Caco-2 (cell line): ENCODE data around the gene NECAB2. TPM values are rescaled to one million over a fixed set of nuclear protein-coding genes. Genes with fewer than 3 reads are reported as not detected.

Experiments used
- BruUV-seq: library from RNA; stranded (reverse); fragments of 400-500 nt; replicated peaks from 2 replicates; lab custom pipeline; 2021; lab: Mats Ljungman, UMichigan
- CTCF ChIA-PET: fragments of 300-600 bp; sonication (Branson Sonifier 250); formaldehyde crosslinking; loops from one replicate; lab custom pipeline; 2022; ENCODE audit warnings: antibody characterized with exemption; lab: Charles Lee
- POLR2A ChIA-PET: fragments of 300-600 bp; sonication (Branson Sonifier 250); formaldehyde crosslinking; loops from one replicate; lab custom pipeline; 2022; ENCODE audit warnings: antibody characterized with exemption; lab: Charles Lee
- DNase-seq, 2 experiments: peaks; one replicate each; pipeline versions ENCODE4 v3.0.0 to v3.0.0-alpha.2; 2020 to 2022
- H3K27me3 ChIP-seq: replicated peaks from 2 replicates; pipeline ENCODE4 v1.6.0; 2011; ENCODE audit warnings: low read length; ENCODE audit not compliant: control insufficient read depth, insufficient read depth
- H3K36me3 ChIP-seq: 2 replicates; pipeline ENCODE4 v1.5.1; 2011; ENCODE audit warnings: low read length; ENCODE audit not compliant: control insufficient read depth, insufficient read depth
- H3K4me1 ChIP-seq: fragments of 250-450 bp; sonication (Bioruptor Pico); 2 replicates; pipeline ENCODE4 v1.5.1; 2020; ENCODE audit warnings: mild to moderate bottlenecking
- H3K4me3 ChIP-seq: 2 replicates; pipeline ENCODE4 v1.5.1; 2011; ENCODE audit warnings: low read depth, mild to moderate bottlenecking, control low read depth, low read length
- H3K9me3 ChIP-seq: fragments of 250-450 bp; sonication (Bioruptor Pico); 2 replicates; pipeline ENCODE4 v1.5.1; 2020; ENCODE audit warnings: mild to moderate bottlenecking, moderate library complexity
- H3K27ac Mint-ChIP-seq: one replicate; pipeline ENCODE4 v1.8.0; 2022; ENCODE audit warnings: mixed read lengths; ENCODE audit not compliant: unreplicated experiment
- H3K27me3 Mint-ChIP-seq: one replicate; pipeline ENCODE4 v1.8.0; 2022; ENCODE audit warnings: mixed read lengths; ENCODE audit not compliant: insufficient read depth, unreplicated experiment
- H3K36me3 Mint-ChIP-seq: one replicate; pipeline ENCODE4 v1.8.0; 2022; ENCODE audit warnings: mild to moderate bottlenecking, mixed read lengths; ENCODE audit not compliant: insufficient read depth, unreplicated experiment
- H3K4me1 Mint-ChIP-seq: one replicate; pipeline ENCODE4 v1.8.0; 2022; ENCODE audit warnings: low read depth, mixed read lengths; ENCODE audit not compliant: unreplicated experiment
- H3K4me3 Mint-ChIP-seq: one replicate; pipeline ENCODE4 v1.8.0; 2022; ENCODE audit warnings: mild to moderate bottlenecking, moderate library complexity, mixed read lengths; ENCODE audit not compliant: unreplicated experiment
- H3K9me3 Mint-ChIP-seq: one replicate; pipeline ENCODE4 v1.8.0; 2022; ENCODE audit warnings: mixed read lengths; ENCODE audit not compliant: unreplicated experiment
- CTCF ChIP-seq, 2 experiments: fragments of 200-600 bp in 1 of 2; IDR thresholded peaks; 1 replicate in 1 of 2; 2 replicates in 1 of 2; pipeline versions ENCODE4 v1.5.1 to v1.8.0; 2011 to 2022; ENCODE audit warnings: antibody characterized with exemption in 1 of 2, control low read depth in 1 of 2, inconsistent platforms in 1 of 2, low read depth in 1 of 2, low read length in 1 of 2, mild to moderate bottlenecking in 1 of 2, moderate library complexity in 1 of 2; ENCODE audit not compliant: insufficient read depth in 1 of 2, severe bottlenecking in 1 of 2, unreplicated experiment in 1 of 2
- intact Hi-C: fragments of 100-400 bp; cut with micrococcal nuclease; formaldehyde crosslinking; loops from one replicate; pipeline ENCODE4 v1.10.0; 2022; ENCODE audit not compliant: unreplicated experiment
- total RNA-seq: library from RNA; stranded (reverse); gene quantifications from 2 replicates; pipeline ENCODE4 v1.2.3, GENCODE V29; 2022

NECAB2 gene
- total RNA-seq, 1 experiment from 2014 or later, result 0.68 TPM

- no peaks in the 10 kb centered on the region for H3K27me3 Mint-ChIP-seq
- Histone ChIP-seq H3K4me1 (peaks cover 13% of the 10 kb centered on the region), H3K4me3 (no peak overlapping the region), H3K9me3 (no peaks in the 10 kb centered on the region), H3K27me3 (no peaks in the 10 kb centered on the region), H3K36me3 (peaks cover 4% of the 10 kb centered on the region)
- no TSS peak for BruUV-seq
- POLR2A ChIA-PET, result interaction anchor here (0.6 kb wide), 1 partner anchor 319 kb away, joined by 3 read pairs; the partner anchor contains the start of gene ATP2C2
- H3K9me3 Mint-ChIP-seq, result no peaks in the 10 kb centered on the region
- no peak overlapping the region for H3K27ac Mint-ChIP-seq
- intact Hi-C loops, result loop anchor here (1.0 to 5.0 kb wide), 5 partner anchors 16 to 222 kb away; partner anchors contain the start of gene NECAB2
- TF ChIP-seq CTCF (IDR thresholded peaks at IDR 0.05; ENCODE audit: insufficient read depth in 1 of 2, low read depth in 1 of 2, low read length in 1 of 2, severe bottlenecking in 1 of 2, unreplicated experiment in 1 of 2), result no peak
- no peak for DNase-seq
- H3K4me3 Mint-ChIP-seq, result no peak overlapping the region
- peaks cover 32% of the 10 kb centered on the region for H3K36me3 Mint-ChIP-seq
- H3K4me1 Mint-ChIP-seq, result peaks cover 4% of the 10 kb centered on the region
- CTCF ChIA-PET, result interaction anchor here (1.0 to 1.7 kb wide), 4 partner anchors 78 to 138 kb away, joined by 3 to 10 read pairs (median 6); partner anchors contain the start of gene TAF1C
These were observed 80.8 kb downstream of the NECAB2 start for GRCh38 chr16:84048871-84049270.

GRCh38 chr16:84049403-84050060 is 81.5 kb downstream of the NECAB2 start:
- H3K4me3 ChIP-seq, result no peak overlapping the region
- ChIA-PET CTCF (interaction anchor here (1.7 kb wide), 1 partner anchor 93 kb away, joined by 8 read pairs; no protein-coding TSS in a partner anchor), POLR2A (no interaction called here)
- DNase-seq, result no peak
- peaks cover 4% of the 10 kb centered on the region for H3K36me3 ChIP-seq
- Mint-ChIP-seq H3K9me3 (no peaks in the 10 kb centered on the region), H3K4me1 (no peaks in the 10 kb centered on the region), H3K27ac (peak overlapping the region; percentile 15), H3K27me3 (no peaks in the 10 kb centered on the region), H3K4me3 (no peak overlapping the region), H3K36me3 (peaks cover 38% of the 10 kb centered on the region)
- TF ChIP-seq CTCF (IDR thresholded peaks at IDR 0.05; ENCODE audit: insufficient read depth in 1 of 2, low read depth in 1 of 2, low read length in 1 of 2, severe bottlenecking in 1 of 2, unreplicated experiment in 1 of 2), result no peak
- intact Hi-C loops, result loop anchor here (5.0 kb wide), 1 partner anchor 222 kb away; no protein-coding TSS in a partner anchor
- no TSS peak for BruUV-seq
- no peaks in the 10 kb centered on the region for H3K27me3 ChIP-seq
- no peaks in the 10 kb centered on the region for H3K9me3 ChIP-seq
- 0 out of 2 replicates have a peak, but pooled peaks cover 6% of the 10 kb centered on the region for H3K4me1 ChIP-seq

GRCh38 chr16:84050316-84050715 is 82.3 kb downstream of the NECAB2 start:
- Histone ChIP-seq H3K27me3 (no peaks in the 10 kb centered on the region), H3K4me1 (0 out of 2 replicates have a peak, but pooled peaks cover 6% of the 10 kb centered on the region), H3K36me3 (peaks cover 5% of the 10 kb centered on the region), H3K4me3 (no peak overlapping the region), H3K9me3 (no peaks in the 10 kb centered on the region)
- H3K27ac Mint-ChIP-seq, result peak overlapping the region; percentile 15
- no TSS peak for BruUV-seq
- H3K27me3 Mint-ChIP-seq, result no peaks in the 10 kb centered on the region
- intact Hi-C loops, result no loop called here
- CTCF ChIA-PET, result interaction anchor here (0.7 kb wide), 1 partner anchor 34 kb away, joined by 3 read pairs; no protein-coding TSS in a partner anchor
- TF ChIP-seq CTCF (IDR thresholded peaks at IDR 0.05; ENCODE audit: insufficient read depth in 1 of 2, low read depth in 1 of 2, low read length in 1 of 2, severe bottlenecking in 1 of 2, unreplicated experiment in 1 of 2), result no peak
- peaks cover 40% of the 10 kb centered on the region for H3K36me3 Mint-ChIP-seq
- H3K4me3 Mint-ChIP-seq, result no peak overlapping the region
- POLR2A ChIA-PET, result no interaction called here
- H3K4me1 Mint-ChIP-seq, result no peaks in the 10 kb centered on the region
- H3K9me3 Mint-ChIP-seq, result no peaks in the 10 kb centered on the region
- DNase-seq, result no peak
